GM12892 (cell line): ENCODE measurements around the gene RAB27A.

ENCODE experiments used
- DNase-seq: peaks from one replicate; pipeline ENCODE4 v3.0.0; 2011; ENCODE audit not compliant: insufficient read length
- FAIRE-seq: peaks from 2 replicates; lab custom pipeline; 2011; peaks lifted over from hg19 to GRCh38; lab: Jason Lieb, UNC
- POLR2A ChIP-seq: IDR thresholded peaks from 2 replicates; pipeline ENCODE4 v1.6.1; 2011; ENCODE audit warnings: low read depth, low read length, control low read depth
- POLR2AphosphoS5 ChIP-seq: IDR thresholded peaks from 2 replicates; pipeline ENCODE4 v1.6.1; 2011; ENCODE audit warnings: low read depth, low read length, control low read depth
- TAF1 ChIP-seq: IDR thresholded peaks from 2 replicates; pipeline ENCODE4 v1.6.1; 2011; ENCODE audit warnings: low read depth, mild to moderate bottlenecking, control low read depth, low read length, borderline replicate concordance

RAB27A gene

GRCh38 chr15:55245059-55245458 lies 44.6 kb downstream of the RAB27A start:
- DNase-seq: no peak
- FAIRE-seq: no peak
- TF ChIP-seq POLR2A (no peak), POLR2AphosphoS5 (no peak), TAF1 (no peak)

GRCh38 chr15:55241891-55242290 lies 47.7 kb downstream of the RAB27A start:
- no peak for TF ChIP-seq TAF1
- DNase-seq (no peak), FAIRE-seq (no peak)

- FAIRE-seq (no peak), DNase-seq (no peak)
- no peak for TF ChIP-seq POLR2A
- no peak for TF ChIP-seq POLR2AphosphoS5
- no peak for TF ChIP-seq TAF1
Measured at GRCh38 chr15:55241186-55241585, 48.4 kb downstream of the RAB27A start.

GRCh38 chr15:55240125-55240760 lies 49.4 kb downstream of the RAB27A start:
- DNase-seq (no peak), FAIRE-seq (no peak)
- TF ChIP-seq TAF1 (no peak), POLR2AphosphoS5 (no peak), POLR2A (no peak)

GRCh38 chr15:55239440-55240124 lies 50.0 kb downstream of the RAB27A start:
- FAIRE-seq: no peak
- DNase-seq: no peak
- TF ChIP-seq POLR2A: no peak
- TF ChIP-seq TAF1: no peak
- TF ChIP-seq POLR2AphosphoS5: no peak

GRCh38 chr15:55238877-55239276 lies 50.7 kb downstream of the RAB27A start:
- no peak for DNase-seq
- no peak for FAIRE-seq
- no peak for TF ChIP-seq POLR2AphosphoS5

- TF ChIP-seq POLR2AphosphoS5: no peak
- no peak for TF ChIP-seq TAF1
- TF ChIP-seq POLR2A: no peak
- FAIRE-seq (no peak), DNase-seq (no peak)
Measured at GRCh38 chr15:55237219-55238130, 52.1 kb downstream of the RAB27A start.

- no peak for DNase-seq
- TF ChIP-seq POLR2A (no peak), POLR2AphosphoS5 (no peak), TAF1 (no peak)
- FAIRE-seq: no peak
Measured at GRCh38 chr15:55235546-55236036, 54.0 kb downstream of the RAB27A start.

- TF ChIP-seq POLR2A (no peak), POLR2AphosphoS5 (no peak), TAF1 (no peak)
- DNase-seq (no peak), FAIRE-seq (no peak)
Measured at GRCh38 chr15:55234800-55235104, 54.9 kb downstream of the RAB27A start.

GRCh38 chr15:55234104-55234799 lies 55.4 kb downstream of the RAB27A start:
- no peak for FAIRE-seq
- no peak for DNase-seq
- no peak for TF ChIP-seq POLR2AphosphoS5
- no peak for TF ChIP-seq TAF1
- TF ChIP-seq POLR2A: no peak

- TF ChIP-seq POLR2A: no peak
- TF ChIP-seq TAF1: no peak
- no peak for TF ChIP-seq POLR2AphosphoS5
- DNase-seq (no peak), FAIRE-seq (no peak)
Measured at GRCh38 chr15:55231455-55231854, 58.2 kb downstream of the RAB27A start.
